Eye (tissue), 1 donor: ENCODE data around the gene ARL17A.
"Not testable (repeated sequence)": the region's sequence is repeated elsewhere in the genome, so short reads cannot be mapped to it uniquely, and the experiment has no call there.

Experiments used
- DNase-seq: peaks from one replicate; pipeline ENCODE4 v3.0.0-alpha.2; 2015

The ARL17A gene

GRCh38 chr17:46534716-46535115 is 44.8 kb downstream of the ARL17A start:
- DNase-seq, result not testable (repeated sequence)

- DNase-seq, result not testable (repeated sequence)
Observed at GRCh38 chr17:46512168-46512567, 67.3 kb downstream of the ARL17A start, which contains the start of gene LRRC37A2. Gene LRRC37A2 (plus strand): TSS chr17:46512468. CDS start chr17:46512713, 245 bp downstream.

- DNase-seq, result not testable (repeated sequence)
Observed at GRCh38 chr17:46505896-46506295, 73.6 kb downstream of the ARL17A start.

GRCh38 chr17:46499437-46500139 is 79.9 kb downstream of the ARL17A start:
- not testable (repeated sequence) for DNase-seq

- DNase-seq, result not testable (repeated sequence)
Observed at GRCh38 chr17:46492021-46492420, 87.5 kb downstream of the ARL17A start.

GRCh38 chr17:46481310-46481709 is 98.2 kb downstream of the ARL17A start:
- not testable (repeated sequence) for DNase-seq

GRCh38 chr17:46478823-46479222 is 100.7 kb downstream of the ARL17A start:
- not testable (repeated sequence) for DNase-seq

GRCh38 chr17:46475583-46475982 is 103.9 kb downstream of the ARL17A start:
- DNase-seq, result not testable (repeated sequence)

- not testable (repeated sequence) for DNase-seq
Observed at GRCh38 chr17:46474489-46474888, 105.0 kb downstream of the ARL17A start.

- DNase-seq, result not testable (repeated sequence)
Observed at GRCh38 chr17:46467618-46468017, 111.9 kb downstream of the ARL17A start.
